Loucy (cell line): ENCODE measurements around the gene LOXHD1.

ENCODE experiments used
- H2AFZ ChIP-seq: fragments of 200-600 bp; sonication (generic); 2 replicates; pipeline ENCODE4 v1.6.0; 2016; ENCODE audit warnings: antibody characterized with exemption, mild to moderate bottlenecking, low read length, moderate library complexity
- H3F3A ChIP-seq: fragments of 200-600 bp; 2 replicates; pipeline ENCODE4 v1.6.0; 2016; ENCODE audit warnings: antibody characterized with exemption, low read depth, mild to moderate bottlenecking
- H3K27me3 ChIP-seq: fragments of 200-600 bp; sonication (generic); 2 replicates; pipeline ENCODE4 v1.6.1; 2014; ENCODE audit warnings: low read length, mild to moderate bottlenecking; ENCODE audit not compliant: insufficient read depth, poor library complexity, severe bottlenecking
- H3K36me3 ChIP-seq: fragments of 200-600 bp; sonication (generic); 2 replicates; pipeline ENCODE4 v1.6.1; 2016; ENCODE audit warnings: low read length; ENCODE audit not compliant: insufficient read depth
- H3K4me1 ChIP-seq: fragments of 200-600 bp; sonication (generic); 2 replicates; pipeline ENCODE4 v1.5.1; 2014; ENCODE audit warnings: low read length, mild to moderate bottlenecking; ENCODE audit not compliant: insufficient read depth, poor library complexity, severe bottlenecking
- H3K4me2 ChIP-seq: fragments of 200-600 bp; sonication (generic); 2 replicates; pipeline ENCODE4 v1.6.0; 2014; ENCODE audit warnings: antibody characterized with exemption, low read length, low read depth, mild to moderate bottlenecking; ENCODE audit not compliant: poor library complexity, severe bottlenecking
- H3K4me3 ChIP-seq: fragments of 200-600 bp; sonication (generic); 2 replicates; pipeline ENCODE4 v1.5.1; 2014; ENCODE audit warnings: low read length, mild to moderate bottlenecking, mixed read lengths; ENCODE audit not compliant: poor library complexity, severe bottlenecking
- H3K79me2 ChIP-seq: fragments of 200-600 bp; sonication (generic); 2 replicates; pipeline ENCODE4 v1.6.1; 2014; ENCODE audit warnings: low read length; ENCODE audit not compliant: insufficient read depth
- H3K9ac ChIP-seq: fragments of 200-600 bp; sonication (generic); 2 replicates; pipeline ENCODE4 v1.6.0; 2014; ENCODE audit warnings: mild to moderate bottlenecking, low read depth, low read length, moderate library complexity; ENCODE audit not compliant: poor library complexity, severe bottlenecking
- H3K9me2 ChIP-seq: fragments of 200-600 bp; sonication (generic); replicated peaks from 2 replicates; pipeline ENCODE4 v1.6.1; 2016; ENCODE audit warnings: low read depth, low read length, mixed read lengths
- H3K9me3 ChIP-seq: fragments of 200-600 bp; sonication (generic); 2 replicates; pipeline ENCODE4 v1.6.1; 2014; ENCODE audit warnings: mild to moderate bottlenecking, antibody characterized with exemption, low read length, low read depth; ENCODE audit not compliant: insufficient read depth
- H4K20me1 ChIP-seq: fragments of 200-600 bp; sonication (generic); 2 replicates; pipeline ENCODE4 v1.6.0; 2014; ENCODE audit warnings: antibody characterized with exemption, low read length, mild to moderate bottlenecking; ENCODE audit not compliant: insufficient read depth, poor library complexity, severe bottlenecking
- EZH2phosphoT487 ChIP-seq: fragments of 200-600 bp; IDR thresholded peaks from 2 replicates; pipeline ENCODE4 v1.6.1; 2018; ENCODE audit warnings: antibody characterized with exemption, mild to moderate bottlenecking, moderate library complexity, borderline replicate concordance
- TF ChIP-seq, protein P1 (sequence below): fragments of 200-600 bp; sonication (generic); conservative IDR thresholded peaks from 2 replicates; pipeline ENCODE4 v1.5.1; 2014; ENCODE audit warnings: mild to moderate bottlenecking, antibody characterized with exemption, low read length

Gene LOXHD1

GRCh38 chr18:46509530-46509929 is 147.5 kb downstream of the LOXHD1 start:
- no peaks in the 10 kb centered on the region for H3K79me2 ChIP-seq
- H3K9me3 ChIP-seq: no peaks in the 10 kb centered on the region
- H2AFZ ChIP-seq: no peak overlapping the region
- H3K4me1 ChIP-seq: no peaks in the 10 kb centered on the region
- H3K9me2 ChIP-seq: no peaks in the 10 kb centered on the region
- no peaks in the 10 kb centered on the region for H4K20me1 ChIP-seq
- no peak overlapping the region for H3K9ac ChIP-seq
- H3F3A ChIP-seq: no peaks in the 10 kb centered on the region
- no peaks in the 10 kb centered on the region for H3K36me3 ChIP-seq
- H3K4me2 ChIP-seq: no peak overlapping the region
- no peaks in the 10 kb centered on the region for H3K27me3 ChIP-seq
- TF ChIP-seq, protein P1, sequence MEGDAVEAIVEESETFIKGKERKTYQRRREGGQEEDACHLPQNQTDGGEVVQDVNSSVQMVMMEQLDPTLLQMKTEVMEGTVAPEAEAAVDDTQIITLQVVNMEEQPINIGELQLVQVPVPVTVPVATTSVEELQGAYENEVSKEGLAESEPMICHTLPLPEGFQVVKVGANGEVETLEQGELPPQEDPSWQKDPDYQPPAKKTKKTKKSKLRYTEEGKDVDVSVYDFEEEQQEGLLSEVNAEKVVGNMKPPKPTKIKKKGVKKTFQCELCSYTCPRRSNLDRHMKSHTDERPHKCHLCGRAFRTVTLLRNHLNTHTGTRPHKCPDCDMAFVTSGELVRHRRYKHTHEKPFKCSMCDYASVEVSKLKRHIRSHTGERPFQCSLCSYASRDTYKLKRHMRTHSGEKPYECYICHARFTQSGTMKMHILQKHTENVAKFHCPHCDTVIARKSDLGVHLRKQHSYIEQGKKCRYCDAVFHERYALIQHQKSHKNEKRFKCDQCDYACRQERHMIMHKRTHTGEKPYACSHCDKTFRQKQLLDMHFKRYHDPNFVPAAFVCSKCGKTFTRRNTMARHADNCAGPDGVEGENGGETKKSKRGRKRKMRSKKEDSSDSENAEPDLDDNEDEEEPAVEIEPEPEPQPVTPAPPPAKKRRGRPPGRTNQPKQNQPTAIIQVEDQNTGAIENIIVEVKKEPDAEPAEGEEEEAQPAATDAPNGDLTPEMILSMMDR: no peak
- no peak for TF ChIP-seq EZH2phosphoT487
- no peak overlapping the region for H3K4me3 ChIP-seq

DNA sequence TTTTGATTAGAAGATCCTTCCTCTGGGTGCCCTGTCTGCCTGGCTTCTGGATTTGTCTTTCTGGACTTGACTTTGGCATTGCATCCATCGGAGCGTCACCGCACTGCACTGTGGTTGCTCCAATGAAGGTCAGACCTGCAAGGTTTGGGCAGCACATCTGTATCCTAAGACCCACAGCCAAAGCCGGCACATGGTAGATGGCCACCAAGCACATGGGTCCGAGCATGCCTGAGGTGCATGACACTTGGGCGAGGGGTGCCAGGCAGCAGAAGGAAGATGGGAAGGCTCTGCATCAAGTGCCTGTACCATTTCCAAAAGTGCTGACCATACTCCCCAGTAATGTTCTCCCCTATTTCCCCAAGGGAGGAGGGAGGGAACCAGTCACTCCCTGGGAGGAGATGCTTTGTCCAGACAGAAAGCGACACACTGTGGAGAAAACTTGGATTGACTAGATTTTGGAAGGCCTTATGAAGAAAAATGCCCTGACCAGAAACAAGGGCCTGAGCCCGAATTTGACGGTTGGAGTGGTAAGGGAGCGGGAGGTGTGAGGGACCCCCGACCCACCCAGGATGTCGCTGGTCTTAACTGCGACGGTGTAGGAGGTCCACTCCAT is 149.9 kb downstream of the LOXHD1 start:
- no peaks in the 10 kb centered on the region for H3K9me3 ChIP-seq
- H3K4me3 ChIP-seq: no peak overlapping the region
- H3K36me3 ChIP-seq: no peaks in the 10 kb centered on the region
- H3K9ac ChIP-seq: no peak overlapping the region
- no peaks in the 10 kb centered on the region for H3K9me2 ChIP-seq
- H4K20me1 ChIP-seq: no peaks in the 10 kb centered on the region
- H3F3A ChIP-seq: no peaks in the 10 kb centered on the region
- H3K4me1 ChIP-seq: no peaks in the 10 kb centered on the region
- no peak for TF ChIP-seq EZH2phosphoT487
- TF ChIP-seq, protein P1: no peak
- no peak overlapping the region for H3K4me2 ChIP-seq
- no peaks in the 10 kb centered on the region for H3K79me2 ChIP-seq
- H2AFZ ChIP-seq: no peak overlapping the region
- H3K27me3 ChIP-seq: no peaks in the 10 kb centered on the region

DNA sequence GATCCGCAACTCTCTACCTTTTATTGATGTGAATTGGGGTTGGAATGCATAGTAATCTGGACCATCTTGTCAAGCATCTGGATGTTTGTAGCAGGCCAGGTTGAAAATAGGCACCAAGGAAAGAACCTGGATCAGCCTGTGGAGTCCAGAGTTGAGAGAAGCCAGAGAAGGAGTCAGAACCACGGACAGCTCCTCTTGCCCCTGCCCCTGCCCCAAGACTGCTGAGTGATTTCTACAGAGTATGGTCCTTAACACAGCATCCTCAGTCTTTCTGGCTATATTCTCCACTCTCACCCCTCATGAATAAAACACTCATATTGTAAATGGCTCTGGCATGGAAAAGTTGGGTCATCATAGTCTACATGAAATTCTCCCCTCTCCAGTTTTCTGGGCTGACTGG is 154.6 kb downstream of the LOXHD1 start:
- H3F3A ChIP-seq: no peaks in the 10 kb centered on the region
- H3K9ac ChIP-seq: no peak overlapping the region
- H3K9me2 ChIP-seq: no peaks in the 10 kb centered on the region
- TF ChIP-seq, protein P1: no peak
- TF ChIP-seq EZH2phosphoT487: no peak
- H4K20me1 ChIP-seq: no peaks in the 10 kb centered on the region
- H3K4me3 ChIP-seq: no peak overlapping the region
- no peak overlapping the region for H2AFZ ChIP-seq
- H3K27me3 ChIP-seq: no peaks in the 10 kb centered on the region
- no peaks in the 10 kb centered on the region for H3K36me3 ChIP-seq
- no peaks in the 10 kb centered on the region for H3K9me3 ChIP-seq
- H3K4me1 ChIP-seq: no peaks in the 10 kb centered on the region
- H3K79me2 ChIP-seq: no peaks in the 10 kb centered on the region
- H3K4me2 ChIP-seq: no peak overlapping the region
